Ascending aorta (tissue), 2 donors: ENCODE measurements around the gene SEC61A2. TPM values are rescaled to one million over a fixed set of nuclear protein-coding genes. Genes with fewer than 3 reads are reported as not detected.

Source experiments
- DNase-seq, 2 donors: peaks; one replicate each; pipeline ENCODE4 v3.0.0-alpha.2; 2019; ENCODE audit warnings: low spot score in 2 of 2
- H3K27ac ChIP-seq, 2 donors: fragments of 200-600 bp; sonication (generic); one replicate each; pipeline ENCODE4 v1.5.1; 2016 to 2017; ENCODE audit warnings: mild to moderate bottlenecking in 1 of 2
- H3K27me3 ChIP-seq: fragments of 200-600 bp; sonication (generic); one replicate; pipeline ENCODE4 v1.5.1; 2017
- H3K36me3 ChIP-seq, 2 donors: fragments of 200-600 bp; sonication (generic); one replicate each; pipeline ENCODE4 v1.5.1; 2016
- H3K4me1 ChIP-seq, 2 donors: fragments of 200-600 bp; sonication (generic); one replicate each; pipeline ENCODE4 v1.5.1; 2016 to 2017; ENCODE audit warnings: mild to moderate bottlenecking in 1 of 2
- H3K4me3 ChIP-seq, 2 donors: fragments of 200-600 bp; sonication (generic); one replicate each; pipeline ENCODE4 v1.5.1; 2016 to 2017; ENCODE audit warnings: mild to moderate bottlenecking in 1 of 2
- H3K9me3 ChIP-seq, 2 donors: fragments of 200-600 bp; sonication (generic); one replicate each; pipeline ENCODE4 v1.5.1; 2016
- intact Hi-C: fragments of 100-400 bp; cut with DNase I; formaldehyde crosslinking; loops from one replicate; pipeline ENCODE4 v1.15.1; 2023
- total RNA-seq: library from RNA; depleted of rRNA; stranded (reverse); fragments of >200 nt; gene quantifications from one replicate; pipeline ENCODE4 v1.1.0, GENCODE V29; 2016
- TF ChIP-seq, protein P1 (sequence below), 3 experiments: fragments of 200-600 bp in 2 of 3; fragments of 450-650 bp in 1 of 3; sonication (generic) in 2 of 3; IDR thresholded peaks; one replicate each; pipeline ENCODE4 v1.5.1; 2016 to 2019; ENCODE audit warnings: antibody characterized with exemption in 3 of 3, mild to moderate bottlenecking in 1 of 3, moderate library complexity in 1 of 3

Gene SEC61A2
- total RNA-seq, 1 donor from 2014 or later: 1.9 TPM

DNA sequence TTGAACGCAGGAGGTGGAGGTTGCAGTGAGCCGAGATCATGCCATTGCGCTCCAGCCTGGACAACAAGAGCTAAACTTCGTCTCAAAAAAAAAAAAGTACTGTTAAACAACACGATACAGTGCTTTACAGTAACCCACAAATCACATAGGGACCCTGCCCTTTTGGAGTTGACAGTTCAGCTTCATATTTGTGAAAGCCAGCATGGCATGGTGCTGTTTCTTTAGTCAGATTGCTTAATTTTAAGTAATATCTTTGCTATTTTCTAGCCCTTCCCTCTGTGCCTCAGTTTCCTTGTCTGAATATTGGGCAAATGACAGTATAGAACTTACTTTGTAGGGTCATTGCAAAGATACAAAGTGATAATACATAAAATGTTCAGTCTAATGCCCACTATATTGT is 71.4 kb downstream of the SEC61A2 start:
- H3K4me3 ChIP-seq: no peak overlapping the region
- peaks cover 16 to 37% of the 10 kb centered on the region in 2 donors for H3K36me3 ChIP-seq
- no peaks in the 10 kb centered on the region for H3K27me3 ChIP-seq
- H3K4me1 ChIP-seq: peaks cover 0 to 18% of the 10 kb centered on the region in 2 donors
- DNase-seq: no peak
- no peaks in the 10 kb centered on the region for H3K9me3 ChIP-seq
- intact Hi-C loops: no loop called here
- H3K27ac ChIP-seq: no peak overlapping the region
- TF ChIP-seq, protein P1, sequence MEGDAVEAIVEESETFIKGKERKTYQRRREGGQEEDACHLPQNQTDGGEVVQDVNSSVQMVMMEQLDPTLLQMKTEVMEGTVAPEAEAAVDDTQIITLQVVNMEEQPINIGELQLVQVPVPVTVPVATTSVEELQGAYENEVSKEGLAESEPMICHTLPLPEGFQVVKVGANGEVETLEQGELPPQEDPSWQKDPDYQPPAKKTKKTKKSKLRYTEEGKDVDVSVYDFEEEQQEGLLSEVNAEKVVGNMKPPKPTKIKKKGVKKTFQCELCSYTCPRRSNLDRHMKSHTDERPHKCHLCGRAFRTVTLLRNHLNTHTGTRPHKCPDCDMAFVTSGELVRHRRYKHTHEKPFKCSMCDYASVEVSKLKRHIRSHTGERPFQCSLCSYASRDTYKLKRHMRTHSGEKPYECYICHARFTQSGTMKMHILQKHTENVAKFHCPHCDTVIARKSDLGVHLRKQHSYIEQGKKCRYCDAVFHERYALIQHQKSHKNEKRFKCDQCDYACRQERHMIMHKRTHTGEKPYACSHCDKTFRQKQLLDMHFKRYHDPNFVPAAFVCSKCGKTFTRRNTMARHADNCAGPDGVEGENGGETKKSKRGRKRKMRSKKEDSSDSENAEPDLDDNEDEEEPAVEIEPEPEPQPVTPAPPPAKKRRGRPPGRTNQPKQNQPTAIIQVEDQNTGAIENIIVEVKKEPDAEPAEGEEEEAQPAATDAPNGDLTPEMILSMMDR (IDR thresholded peaks at IDR 0.05): no peak

DNA sequence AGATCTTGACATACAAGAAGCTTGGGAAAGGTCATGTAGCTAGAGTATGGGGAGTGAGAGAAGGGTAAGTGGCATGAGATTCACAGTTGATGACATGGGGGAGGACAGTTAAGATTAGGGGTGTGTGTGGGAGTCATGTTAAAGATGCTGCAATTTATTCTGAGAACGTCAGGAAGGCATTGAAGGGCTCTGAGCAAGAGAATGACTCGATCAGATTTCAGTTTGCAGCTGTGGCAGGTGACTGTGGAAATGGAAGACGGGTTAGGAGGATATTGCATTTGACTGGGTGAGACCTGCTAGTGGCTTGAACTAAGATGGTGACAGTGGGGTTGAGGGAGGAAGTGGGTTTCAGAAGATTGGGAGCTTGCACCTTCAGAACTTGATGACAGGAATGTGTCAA is 72.1 kb downstream of the SEC61A2 start:
- Histone ChIP-seq H3K36me3 (peaks cover 16 to 37% of the 10 kb centered on the region in 2 donors), H3K4me3 (no peak overlapping the region), H3K4me1 (peaks cover 0 to 18% of the 10 kb centered on the region in 2 donors), H3K9me3 (no peaks in the 10 kb centered on the region), H3K27me3 (no peaks in the 10 kb centered on the region), H3K27ac (no peak overlapping the region)
- intact Hi-C loops: no loop called here
- no peak for DNase-seq
- TF ChIP-seq, protein P1 (IDR thresholded peaks at IDR 0.05): no peak

DNA sequence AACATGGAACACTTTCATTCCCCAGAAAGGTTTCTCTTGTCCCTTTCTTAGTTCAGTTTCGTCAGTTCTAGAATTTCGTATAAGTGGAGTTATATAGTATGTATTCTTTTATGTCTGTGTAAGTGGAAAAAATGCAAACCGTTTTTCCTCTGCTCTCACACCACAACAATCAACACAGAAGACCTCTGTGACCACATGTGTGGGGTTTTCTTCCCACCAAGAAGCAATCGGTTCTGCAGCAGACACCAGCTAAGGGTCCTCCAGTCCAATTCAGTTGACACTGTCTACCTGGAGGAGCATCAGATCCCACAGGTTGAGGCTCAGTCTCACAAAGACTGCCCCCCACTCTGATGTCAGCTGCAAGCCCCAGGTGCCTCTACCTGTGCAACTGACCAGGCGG is 72.7 kb downstream of the SEC61A2 start:
- intact Hi-C loops: no loop called here
- peaks cover 16 to 37% of the 10 kb centered on the region in 2 donors for H3K36me3 ChIP-seq

DNA sequence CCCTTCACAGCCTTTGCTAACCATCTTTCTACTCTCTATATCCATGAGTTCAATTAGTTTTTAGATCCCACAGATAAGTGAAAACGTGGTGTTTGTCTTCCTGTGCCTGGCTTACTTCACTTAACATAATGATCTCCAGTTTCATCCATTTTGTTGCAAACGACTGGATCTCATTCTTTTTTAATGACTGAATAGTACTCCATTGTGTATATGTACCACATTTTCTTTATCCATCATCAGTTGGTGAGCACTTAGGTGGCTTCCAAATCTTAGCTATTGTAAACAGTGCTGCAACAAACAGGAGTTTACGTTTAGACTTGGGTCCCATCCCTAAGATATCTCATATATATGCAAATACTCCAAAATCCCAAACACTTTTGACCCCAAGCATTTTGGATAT is 75.6 kb downstream of the SEC61A2 start:
- intact Hi-C loops: no loop called here
- Histone ChIP-seq H3K4me3 (no peak overlapping the region), H3K27me3 (no peaks in the 10 kb centered on the region), H3K36me3 (peaks cover 23 to 43% of the 10 kb centered on the region in 2 donors), H3K27ac (no peak overlapping the region), H3K9me3 (no peaks in the 10 kb centered on the region), H3K4me1 (no peaks in the 10 kb centered on the region)
- TF ChIP-seq, protein P1 (IDR thresholded peaks at IDR 0.05): no peak
- DNase-seq: no peak

More for the DNA sequence above, 72.7 kb downstream of the SEC61A2 start:
- no peaks in the 10 kb centered on the region for H3K9me3 ChIP-seq
- H3K27me3 ChIP-seq: no peaks in the 10 kb centered on the region
- DNase-seq: no peak
- H3K27ac ChIP-seq: no peak overlapping the region
- H3K4me1 ChIP-seq: peaks cover 0 to 11% of the 10 kb centered on the region in 2 donors
- no peak overlapping the region for H3K4me3 ChIP-seq
- TF ChIP-seq, protein P1 (IDR thresholded peaks at IDR 0.05): no peak

DNA sequence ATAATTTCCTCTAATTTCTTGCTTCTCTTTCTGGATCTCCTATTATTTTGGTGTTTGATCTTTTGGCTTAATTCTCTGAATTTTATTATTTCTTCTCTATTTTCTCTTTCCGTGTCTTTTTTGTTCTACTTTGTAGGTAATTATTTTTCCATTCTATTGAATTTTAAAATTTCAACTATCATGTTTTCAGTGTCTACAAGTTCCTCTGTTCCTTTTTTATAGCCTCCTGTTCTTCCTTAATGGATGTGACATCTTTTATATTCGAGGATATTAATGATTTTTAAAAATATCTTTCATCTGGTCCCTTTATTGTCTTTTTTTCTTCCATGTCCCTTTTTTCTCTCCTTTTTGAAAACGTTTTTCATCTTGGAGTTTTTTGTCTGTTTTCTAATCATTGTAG is 77.6 kb downstream of the SEC61A2 start:
- intact Hi-C loops: no loop called here
- Histone ChIP-seq H3K27me3 (no peaks in the 10 kb centered on the region), H3K4me1 (no peaks in the 10 kb centered on the region), H3K4me3 (no peak overlapping the region), H3K36me3 (peaks cover 38 to 48% of the 10 kb centered on the region in 2 donors), H3K27ac (no peak overlapping the region), H3K9me3 (no peaks in the 10 kb centered on the region)
- no peak for DNase-seq
- TF ChIP-seq, protein P1 (IDR thresholded peaks at IDR 0.05): no peak

DNA sequence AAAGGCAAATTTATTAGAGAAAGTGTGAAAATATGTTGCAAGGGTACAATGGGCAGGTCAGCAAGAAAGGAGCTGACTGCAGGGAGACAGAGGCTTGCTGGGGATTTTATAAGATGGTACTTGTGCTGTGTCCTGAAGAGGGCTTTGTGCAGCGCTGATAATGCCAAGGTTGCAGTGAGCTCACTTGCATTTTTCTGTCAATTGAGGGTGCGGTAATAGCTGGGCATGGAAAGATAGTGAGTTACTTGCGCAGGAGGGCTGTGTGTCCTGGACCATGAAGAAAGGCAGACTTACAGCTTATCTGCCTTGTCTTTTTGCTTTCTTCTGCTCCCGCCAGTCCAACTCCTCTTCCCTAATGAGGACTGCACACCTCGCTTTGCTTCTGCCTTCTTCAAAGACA is 79.0 kb downstream of the SEC61A2 start:
- Histone ChIP-seq H3K9me3 (no peaks in the 10 kb centered on the region), H3K4me3 (no peak overlapping the region), H3K4me1 (no peaks in the 10 kb centered on the region), H3K27me3 (no peaks in the 10 kb centered on the region), H3K27ac (no peak overlapping the region), H3K36me3 (peaks cover 27 to 40% of the 10 kb centered on the region in 2 donors)
- TF ChIP-seq, protein P1 (IDR thresholded peaks at IDR 0.05): no peak
- DNase-seq: no peak
- intact Hi-C loops: no loop called here
